Embryonic facial prominence (tissue), 1 donor: ENCODE results near the gene NBEA.
A peak's percentile ranks its signal among the peaks of the same experiment; 100 is the strongest.
"Not testable (repeated sequence)": the region's sequence is repeated elsewhere in the genome, so short reads cannot be mapped to it uniquely, and the experiment has no call there.

Experiments
- DNase-seq: peaks from one replicate; pipeline ENCODE4 v3.0.0-alpha.2; 2016; ENCODE audit errors: extremely low spot score

Gene NBEA

GRCh38 chr13:34941835-34942731 lies at the start of gene NBEA:
Gene NBEA, plus strand, starts transcription at chr13:34942270. Its CDS starts 551 bp downstream, at chr13:34942821.
- peak; percentile 35 for DNase-seq

- DNase-seq, result no peak
Observed at GRCh38 chr13:34894756-34895155, 47.3 kb upstream of the NBEA start.

GRCh38 chr13:34897220-34897619 lies 44.9 kb upstream of the NBEA start:
- no peak for DNase-seq

- no peak for DNase-seq
Observed at GRCh38 chr13:34899888-34900287, 42.2 kb upstream of the NBEA start.

- no peak for DNase-seq
Observed at GRCh38 chr13:34900288-34900739, 41.8 kb upstream of the NBEA start.

- DNase-seq, result no peak
Observed at GRCh38 chr13:34901572-34901971, 40.5 kb upstream of the NBEA start.

GRCh38 chr13:34911159-34911558 lies 30.9 kb upstream of the NBEA start:
- no peak for DNase-seq

- DNase-seq, result no peak
Observed at GRCh38 chr13:34913040-34913439, 29.0 kb upstream of the NBEA start.

GRCh38 chr13:34914416-34914815 lies 27.7 kb upstream of the NBEA start:
- DNase-seq, result no peak

GRCh38 chr13:34926508-34926907 lies 15.6 kb upstream of the NBEA start:
- DNase-seq, result peak; percentile 33

- not testable (repeated sequence) for DNase-seq
Observed at GRCh38 chr13:34928676-34929075, 13.4 kb upstream of the NBEA start.

GRCh38 chr13:34931572-34931971 lies 10.5 kb upstream of the NBEA start:
- no peak for DNase-seq

- no peak for DNase-seq
Observed at GRCh38 chr13:34933349-34933748, 8.7 kb upstream of the NBEA start.

- DNase-seq, result no peak
Observed at GRCh38 chr13:34933786-34934185, 8.3 kb upstream of the NBEA start.

- DNase-seq, result no peak
Observed at GRCh38 chr13:34935841-34936240, 6.2 kb upstream of the NBEA start.

GRCh38 chr13:34939771-34940170 lies 2.3 kb upstream of the NBEA start:
- no peak for DNase-seq

- DNase-seq, result no peak
Observed at GRCh38 chr13:34941436-34941834, 635 bp upstream of the NBEA start.

GRCh38 chr13:34942732-34943435 lies 814 bp downstream of the NBEA start:
- DNase-seq, result no peak

GRCh38 chr13:34943436-34944273 lies 1.6 kb downstream of the NBEA start:
- no peak for DNase-seq

GRCh38 chr13:34944274-34944634 lies 2.2 kb downstream of the NBEA start:
- no peak for DNase-seq

GRCh38 chr13:34944751-34945150 lies 2.7 kb downstream of the NBEA start:
- no peak for DNase-seq

- DNase-seq, result no peak
Observed at GRCh38 chr13:34951528-34951927, 9.5 kb downstream of the NBEA start.
